Mucosa of stomach (tissue), 1 donor: ENCODE results near the gene SQSTM1.
A peak's percentile ranks its signal among the peaks of the same experiment; 100 is the strongest.

Source experiments
- H3K27me3 ChIP-seq: one replicate; pipeline ENCODE4 v1.7.0; 2013; ENCODE audit warnings: mild to moderate bottlenecking, low read length; ENCODE audit not compliant: control insufficient read depth, insufficient read depth
- H3K36me3 ChIP-seq: one replicate; pipeline ENCODE4 v1.7.0; 2013; ENCODE audit warnings: low read length; ENCODE audit not compliant: control insufficient read depth, insufficient read depth
- H3K4me1 ChIP-seq: one replicate; pipeline ENCODE4 v1.7.0; 2013; ENCODE audit warnings: mild to moderate bottlenecking, low read length; ENCODE audit not compliant: control insufficient read depth, insufficient read depth
- H3K4me3 ChIP-seq: one replicate; pipeline ENCODE4 v1.7.0; 2013; ENCODE audit warnings: low read length
- H3K9ac ChIP-seq: one replicate; pipeline ENCODE4 v1.7.0; 2013; ENCODE audit warnings: mild to moderate bottlenecking, low read length, moderate library complexity
- H3K9me3 ChIP-seq: one replicate; pipeline ENCODE4 v1.7.0; 2013; ENCODE audit warnings: mild to moderate bottlenecking, low read length, moderate library complexity; ENCODE audit not compliant: control insufficient read depth
- donor health status: Pancreatic carcinoma.

The SQSTM1 gene

GRCh38 chr5:179816401-179816795 is 4.3 kb upstream of the SQSTM1 start:
- Histone ChIP-seq H3K4me3 (no peak overlapping the region), H3K9ac (peak overlapping the region; percentile 55), H3K27me3 (no peaks in the 10 kb centered on the region), H3K9me3 (no peaks in the 10 kb centered on the region), H3K36me3 (no peaks in the 10 kb centered on the region), H3K4me1 (peaks cover 31% of the 10 kb centered on the region)

- Histone ChIP-seq H3K9ac (peak overlapping the region; percentile 55), H3K27me3 (no peaks in the 10 kb centered on the region)
Observed at GRCh38 chr5:179816796-179817469, 3.8 kb upstream of the SQSTM1 start.

DNA sequence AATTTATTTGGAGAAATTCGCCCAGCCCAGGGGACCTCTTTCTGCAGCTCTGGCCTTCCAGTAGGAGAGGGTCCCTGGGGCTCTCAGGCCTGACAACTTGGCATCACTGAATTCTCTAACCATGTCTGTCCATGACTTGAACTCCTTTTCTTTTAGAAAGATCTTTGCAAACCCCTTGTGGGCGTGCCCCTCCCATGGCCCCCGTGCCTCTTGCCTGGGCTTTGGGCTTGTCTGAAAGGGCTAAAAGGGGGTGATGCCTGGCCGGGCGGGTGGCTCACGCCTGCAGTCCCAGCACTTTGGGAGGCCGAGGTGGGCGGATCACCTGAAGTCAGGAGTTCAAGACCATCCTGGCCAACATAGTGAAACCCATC is 3.2 kb upstream of the SQSTM1 start:
- Histone ChIP-seq H3K27me3 (no peaks in the 10 kb centered on the region), H3K9me3 (no peaks in the 10 kb centered on the region), H3K9ac (peak overlapping the region; percentile 55), H3K36me3 (peaks cover under 1% of the 10 kb centered on the region), H3K4me3 (no peak overlapping the region), H3K4me1 (peaks cover 36% of the 10 kb centered on the region)

More at GRCh38 chr5:179816796-179817469, 3.8 kb upstream of the SQSTM1 start:
- H3K36me3 ChIP-seq, result no peaks in the 10 kb centered on the region
- H3K4me1 ChIP-seq, result peaks cover 31% of the 10 kb centered on the region
- no peak overlapping the region for H3K4me3 ChIP-seq
- H3K9me3 ChIP-seq, result no peaks in the 10 kb centered on the region

DNA sequence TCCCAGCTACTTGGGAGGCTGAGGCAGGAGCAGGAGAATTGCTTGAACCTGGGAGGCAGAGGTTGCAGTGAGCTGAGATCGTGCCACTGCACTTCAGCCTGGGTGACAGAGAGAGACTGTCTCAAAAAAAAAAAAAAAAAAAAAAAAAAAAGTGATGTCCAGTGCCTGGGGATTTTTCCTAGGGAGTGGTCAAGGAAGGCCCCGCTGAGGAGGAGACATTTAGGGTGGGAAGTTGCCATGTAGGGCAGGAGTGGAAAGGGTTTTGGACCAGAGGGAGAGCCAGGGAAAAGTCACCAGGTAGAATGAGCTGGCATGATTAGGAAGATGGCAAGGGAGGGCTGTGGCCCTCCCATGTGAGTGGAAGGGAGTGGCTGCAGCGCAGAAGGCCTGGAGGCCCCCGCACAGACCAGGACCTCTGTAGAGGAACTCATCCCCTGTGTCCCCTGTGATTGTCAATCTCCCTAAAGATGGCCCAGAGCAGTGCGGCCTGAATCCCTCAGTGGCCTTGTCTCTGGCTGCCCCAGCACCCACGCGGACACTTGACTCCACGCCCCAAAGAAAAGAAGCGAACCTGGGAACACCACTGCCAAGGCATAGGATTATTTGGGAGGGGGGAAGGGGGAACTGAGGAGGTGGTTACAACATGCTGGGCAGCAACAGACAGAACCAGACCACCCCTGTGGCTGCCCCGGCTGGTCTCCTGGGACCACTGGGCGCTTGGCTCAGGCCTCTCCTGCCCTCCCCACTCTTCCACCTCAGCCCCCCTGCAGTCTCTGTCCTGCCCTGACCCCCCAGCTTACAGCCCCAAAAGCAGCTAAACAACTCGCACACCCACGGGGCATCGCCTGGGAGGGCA is 2.6 kb upstream of the SQSTM1 start:
- Histone ChIP-seq H3K4me1 (peaks cover 43% of the 10 kb centered on the region), H3K9ac (peak overlapping the region; percentile 74), H3K36me3 (peaks cover 5% of the 10 kb centered on the region)

GRCh38 chr5:179818746-179819295 is 1.9 kb upstream of the SQSTM1 start:
- peaks cover 5% of the 10 kb centered on the region for H3K36me3 ChIP-seq
- H3K4me1 ChIP-seq, result peaks cover 50% of the 10 kb centered on the region
- H3K4me3 ChIP-seq, result peak overlapping the region; percentile 63
- peak overlapping the region; percentile 97 for H3K9ac ChIP-seq
- H3K27me3 ChIP-seq, result no peaks in the 10 kb centered on the region
- no peaks in the 10 kb centered on the region for H3K9me3 ChIP-seq

More for the DNA sequence above, 2.6 kb upstream of the SQSTM1 start:
- Histone ChIP-seq H3K9me3 (no peaks in the 10 kb centered on the region), H3K4me3 (peak overlapping the region; percentile 63), H3K27me3 (no peaks in the 10 kb centered on the region)

- Histone ChIP-seq H3K4me3 (peak overlapping the region; percentile 57), H3K9ac (peak overlapping the region; percentile 97), H3K36me3 (peaks cover 5% of the 10 kb centered on the region), H3K27me3 (no peaks in the 10 kb centered on the region), H3K9me3 (no peaks in the 10 kb centered on the region), H3K4me1 (peaks cover 57% of the 10 kb centered on the region)
Observed at GRCh38 chr5:179819296-179820126, 1.2 kb upstream of the SQSTM1 start.

DNA sequence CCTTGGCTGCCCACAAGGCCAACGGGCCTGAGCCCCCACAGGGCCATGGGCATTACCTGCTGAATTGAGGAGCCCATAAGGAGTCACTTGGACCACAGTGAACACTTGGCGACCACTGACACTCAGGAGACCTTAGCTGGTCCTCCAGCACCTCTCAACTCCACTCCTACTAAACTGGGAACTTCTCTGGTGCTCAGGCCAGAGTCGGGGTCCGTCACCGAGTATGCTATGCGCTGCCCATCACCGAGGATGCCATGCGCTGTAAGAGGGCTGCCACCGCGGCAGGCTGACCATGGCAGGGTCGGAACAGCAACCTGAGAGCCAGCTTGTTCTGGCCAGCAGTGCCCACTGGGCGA is 600 bp upstream of the SQSTM1 start:
- peaks cover 62% of the 10 kb centered on the region for H3K4me1 ChIP-seq
- H3K27me3 ChIP-seq, result no peaks in the 10 kb centered on the region
- H3K4me3 ChIP-seq, result peak overlapping the region; percentile 57
- no peaks in the 10 kb centered on the region for H3K9me3 ChIP-seq
- peak overlapping the region; percentile 97 for H3K9ac ChIP-seq
- H3K36me3 ChIP-seq, result peaks cover 5% of the 10 kb centered on the region

DNA sequence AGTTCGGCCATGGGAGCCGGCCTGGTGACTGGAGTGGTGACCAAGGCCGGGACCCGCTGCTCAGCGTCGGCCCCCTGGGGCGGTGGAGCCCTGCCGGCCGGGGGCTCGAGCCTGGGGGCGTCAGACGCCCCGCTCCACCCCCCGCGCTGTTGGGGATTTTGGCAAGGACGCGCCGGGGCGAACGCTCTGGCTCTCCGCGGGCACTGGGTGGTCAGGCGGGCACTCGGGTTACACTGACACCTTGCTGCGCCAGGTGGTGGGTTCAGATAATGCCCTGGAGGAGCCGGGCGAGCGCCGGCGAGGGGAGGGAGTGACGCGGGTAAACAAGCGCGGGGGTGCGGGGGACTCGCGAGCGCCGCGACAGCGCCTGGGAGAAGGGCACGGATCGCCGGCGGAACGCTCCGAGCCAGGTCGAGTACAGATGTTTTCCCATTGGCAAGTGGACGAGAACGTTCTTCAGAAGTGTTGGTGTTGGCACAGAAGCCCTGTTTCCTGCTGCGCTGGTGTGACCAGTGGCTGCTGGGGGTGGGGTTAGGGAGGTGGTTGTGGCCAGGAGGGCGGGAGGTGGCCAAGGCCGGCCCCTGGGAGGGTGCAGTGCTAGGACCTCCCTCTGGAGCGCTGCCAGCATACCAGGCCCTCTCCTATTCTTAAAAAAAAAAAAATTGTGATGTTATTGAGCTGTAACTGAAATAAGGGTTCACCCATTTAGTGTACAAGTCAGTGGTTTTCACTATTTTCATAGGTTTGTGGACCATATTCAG is 773 bp downstream of the SQSTM1 start:
- peaks cover 11% of the 10 kb centered on the region for H3K36me3 ChIP-seq
- no peaks in the 10 kb centered on the region for H3K9me3 ChIP-seq
- peak overlapping the region; percentile 57 for H3K4me3 ChIP-seq
- peak overlapping the region; percentile 97 for H3K9ac ChIP-seq
- peaks cover 67% of the 10 kb centered on the region for H3K4me1 ChIP-seq
- H3K27me3 ChIP-seq, result no peaks in the 10 kb centered on the region

DNA sequence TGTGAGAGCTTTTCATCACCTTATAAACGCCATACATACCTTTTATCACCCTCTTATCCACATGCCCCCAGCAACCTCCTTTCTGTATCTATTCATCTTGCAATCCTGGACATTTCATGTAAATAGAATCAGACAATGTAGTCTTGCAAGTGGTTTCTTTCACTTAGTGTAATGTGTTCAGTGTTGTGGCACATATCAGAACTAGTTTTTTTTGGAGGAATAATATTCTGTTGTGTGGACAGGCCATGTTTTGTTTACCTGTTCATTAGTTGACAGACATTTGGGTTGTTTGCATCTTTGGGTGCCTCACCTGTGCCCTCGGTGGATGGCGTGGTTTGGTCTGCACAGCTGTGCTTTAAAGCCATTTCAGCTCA is 1.3 kb downstream of the SQSTM1 start:
- Histone ChIP-seq H3K4me3 (peak overlapping the region; percentile 57), H3K9me3 (no peaks in the 10 kb centered on the region), H3K27me3 (no peaks in the 10 kb centered on the region), H3K9ac (peak overlapping the region; percentile 97), H3K4me1 (peaks cover 67% of the 10 kb centered on the region), H3K36me3 (peaks cover 11% of the 10 kb centered on the region)

GRCh38 chr5:179822444-179822990 is 1.8 kb downstream of the SQSTM1 start:
- Histone ChIP-seq H3K9ac (peak overlapping the region; percentile 97), H3K9me3 (no peaks in the 10 kb centered on the region), H3K4me3 (peak overlapping the region; percentile 57), H3K36me3 (peaks cover 11% of the 10 kb centered on the region), H3K4me1 (peaks cover 64% of the 10 kb centered on the region), H3K27me3 (no peaks in the 10 kb centered on the region)
